Midbrain (tissue), 1 donor: ENCODE measurements around the gene LILRB2.
A peak's percentile ranks its signal among the peaks of the same experiment; 100 is the strongest.
"Not testable (repeated sequence)": the region's sequence is repeated elsewhere in the genome, so short reads cannot be mapped to it uniquely, and the experiment has no call there.

Experiments used
- DNase-seq: peaks from one replicate; lab custom pipeline; 2025; lab: John Stamatoyannopoulos, UW

Gene LILRB2

GRCh38 chr19:54240372-54241336 is 40.3 kb downstream of the LILRB2 start:
- DNase-seq, result not testable (repeated sequence)

GRCh38 chr19:54239491-54240371 is 41.2 kb downstream of the LILRB2 start:
- DNase-seq, result not testable (repeated sequence)

GRCh38 chr19:54233941-54234340 is 47.0 kb downstream of the LILRB2 start:
- DNase-seq, result no peak

- peak; percentile 86 for DNase-seq
Measured at GRCh38 chr19:54231077-54231931, 49.6 kb downstream of the LILRB2 start.

GRCh38 chr19:54230031-54230430 is 50.9 kb downstream of the LILRB2 start:
- no peak for DNase-seq

- no peak for DNase-seq
Measured at GRCh38 chr19:54229146-54229545, 51.8 kb downstream of the LILRB2 start.

GRCh38 chr19:54224619-54225018 is 56.3 kb downstream of the LILRB2 start:
- not testable (repeated sequence) for DNase-seq

- not testable (repeated sequence) for DNase-seq
Measured at GRCh38 chr19:54223937-54224281, 57.0 kb downstream of the LILRB2 start.
